GM10266 (cell line): ENCODE results near the gene PCGF1.

ENCODE experiments used
- DNase-seq: peaks from one replicate; pipeline ENCODE4 v3.0.0; 2012; ENCODE audit errors: extremely low spot score
- TF ChIP-seq, protein P1 (sequence below): IDR thresholded peaks from 2 replicates; pipeline ENCODE4 v1.5.1; 2012; ENCODE audit warnings: mild to moderate bottlenecking, low read depth; ENCODE audit not compliant: control insufficient read depth, insufficient read depth; ENCODE audit errors: missing control alignments

Gene PCGF1

DNA sequence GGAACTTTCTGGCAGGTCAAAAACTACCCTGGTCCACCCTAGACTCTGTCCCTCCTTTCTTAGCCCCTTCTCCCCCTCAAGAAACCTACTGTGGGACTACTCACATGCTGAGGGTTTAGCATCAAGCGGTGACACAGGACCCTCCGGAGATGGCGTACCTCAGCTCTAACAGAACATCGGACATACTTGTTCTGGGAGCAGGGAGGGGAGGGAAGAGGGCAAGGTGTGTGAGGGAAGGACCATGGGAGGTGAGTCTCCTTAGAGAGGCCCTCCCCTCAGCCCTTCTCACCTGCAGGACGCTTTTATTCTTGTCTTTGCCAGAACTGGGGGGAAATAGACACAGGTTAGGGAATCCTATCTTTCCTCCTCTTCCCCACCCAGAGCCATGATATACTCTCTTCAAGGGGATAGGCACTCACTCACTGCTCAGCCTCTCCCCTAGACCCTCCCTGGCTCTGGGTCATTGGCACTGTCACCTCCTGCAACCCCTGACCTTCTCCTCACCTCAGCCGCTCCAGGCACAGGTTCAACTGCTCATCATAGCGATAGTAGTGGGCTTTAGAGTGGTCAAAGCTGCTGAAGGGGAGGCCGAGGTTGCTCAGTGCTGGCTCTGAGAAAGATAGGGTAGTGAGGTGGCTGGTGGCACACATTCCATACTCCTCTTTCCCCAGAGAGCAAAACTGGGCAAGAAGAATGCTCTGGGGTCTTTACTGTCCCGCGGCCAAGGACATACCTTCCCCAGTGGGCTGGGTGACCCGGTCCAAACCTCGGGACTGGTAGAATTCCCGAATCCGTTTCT lies 1.8 kb downstream of the PCGF1 start:
- TF ChIP-seq, protein P1, sequence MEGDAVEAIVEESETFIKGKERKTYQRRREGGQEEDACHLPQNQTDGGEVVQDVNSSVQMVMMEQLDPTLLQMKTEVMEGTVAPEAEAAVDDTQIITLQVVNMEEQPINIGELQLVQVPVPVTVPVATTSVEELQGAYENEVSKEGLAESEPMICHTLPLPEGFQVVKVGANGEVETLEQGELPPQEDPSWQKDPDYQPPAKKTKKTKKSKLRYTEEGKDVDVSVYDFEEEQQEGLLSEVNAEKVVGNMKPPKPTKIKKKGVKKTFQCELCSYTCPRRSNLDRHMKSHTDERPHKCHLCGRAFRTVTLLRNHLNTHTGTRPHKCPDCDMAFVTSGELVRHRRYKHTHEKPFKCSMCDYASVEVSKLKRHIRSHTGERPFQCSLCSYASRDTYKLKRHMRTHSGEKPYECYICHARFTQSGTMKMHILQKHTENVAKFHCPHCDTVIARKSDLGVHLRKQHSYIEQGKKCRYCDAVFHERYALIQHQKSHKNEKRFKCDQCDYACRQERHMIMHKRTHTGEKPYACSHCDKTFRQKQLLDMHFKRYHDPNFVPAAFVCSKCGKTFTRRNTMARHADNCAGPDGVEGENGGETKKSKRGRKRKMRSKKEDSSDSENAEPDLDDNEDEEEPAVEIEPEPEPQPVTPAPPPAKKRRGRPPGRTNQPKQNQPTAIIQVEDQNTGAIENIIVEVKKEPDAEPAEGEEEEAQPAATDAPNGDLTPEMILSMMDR, result no peak

DNA sequence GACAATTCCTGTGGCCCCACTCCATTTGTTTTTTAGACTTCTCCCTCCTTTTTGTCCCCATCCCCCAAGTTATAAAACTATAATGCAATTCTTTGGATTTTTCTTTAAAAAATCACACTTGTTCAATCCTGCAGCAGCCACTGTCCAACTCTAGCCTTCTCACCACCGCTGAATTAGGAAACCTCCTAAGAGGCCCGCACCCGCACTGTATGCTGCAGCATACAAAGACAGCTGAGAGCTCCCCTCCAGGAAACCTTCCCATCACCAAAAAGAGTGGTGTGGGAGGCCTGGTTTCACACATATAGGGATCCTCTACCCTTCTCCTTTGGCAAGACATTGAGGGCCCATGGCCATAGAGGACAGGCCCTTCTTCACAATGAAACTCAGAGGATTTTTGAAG lies 2.9 kb downstream of the PCGF1 start:
- DNase-seq, result no peak

More for the DNA sequence above, 1.8 kb downstream of the PCGF1 start:
- DNase-seq, result no peak

DNA sequence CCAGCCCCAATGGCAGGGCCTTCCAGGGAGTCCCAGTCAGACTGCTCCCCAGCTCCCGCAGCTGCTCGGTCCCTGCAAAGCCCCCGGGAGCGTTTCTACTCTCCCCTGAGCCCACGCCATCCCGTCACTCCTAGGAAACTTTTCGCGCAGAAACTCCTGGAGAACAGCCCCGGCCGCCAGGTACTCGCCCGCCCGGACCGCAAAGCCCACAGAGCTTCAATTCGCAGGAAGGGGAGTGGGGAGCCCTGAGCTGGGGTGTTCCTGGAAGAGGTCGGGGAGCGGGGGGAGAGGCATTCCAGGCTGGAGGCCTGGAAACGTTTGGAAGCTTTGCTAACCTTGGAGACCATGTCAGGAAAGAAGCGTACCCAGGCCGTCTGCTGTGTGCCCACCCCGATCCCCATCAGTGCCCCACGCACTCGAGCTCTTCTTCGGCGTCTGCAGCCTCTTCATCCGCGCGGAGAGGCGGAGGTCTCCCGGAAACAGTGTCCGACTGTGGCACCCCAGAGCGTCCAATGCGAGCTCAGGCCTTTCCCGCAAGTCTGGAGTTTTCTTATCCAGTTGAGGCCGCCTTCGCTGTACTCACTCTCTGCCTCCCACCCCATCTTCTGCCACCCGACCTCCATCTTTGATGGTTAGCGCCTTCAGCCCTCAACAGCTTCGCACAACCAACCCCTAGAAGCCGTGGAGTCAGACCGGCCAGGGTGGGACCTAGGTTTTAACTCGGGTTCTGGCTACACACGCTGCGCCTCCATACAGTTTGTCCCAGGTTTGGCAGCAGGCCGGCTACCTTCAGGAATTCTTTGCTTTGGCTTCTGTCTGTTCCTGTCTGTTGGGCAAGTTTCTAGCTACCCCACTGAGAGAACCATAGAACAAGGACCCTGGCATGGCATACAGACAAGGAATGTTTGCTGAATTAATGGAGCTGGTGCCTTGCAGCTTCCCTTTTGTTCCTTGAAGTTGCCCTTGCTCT lies 3.7 kb downstream of the PCGF1 start:
- DNase-seq, result no peak
- TF ChIP-seq, protein P1, result no peak

More for the DNA sequence above, 2.9 kb downstream of the PCGF1 start:
- TF ChIP-seq, protein P1, result no peak

DNA sequence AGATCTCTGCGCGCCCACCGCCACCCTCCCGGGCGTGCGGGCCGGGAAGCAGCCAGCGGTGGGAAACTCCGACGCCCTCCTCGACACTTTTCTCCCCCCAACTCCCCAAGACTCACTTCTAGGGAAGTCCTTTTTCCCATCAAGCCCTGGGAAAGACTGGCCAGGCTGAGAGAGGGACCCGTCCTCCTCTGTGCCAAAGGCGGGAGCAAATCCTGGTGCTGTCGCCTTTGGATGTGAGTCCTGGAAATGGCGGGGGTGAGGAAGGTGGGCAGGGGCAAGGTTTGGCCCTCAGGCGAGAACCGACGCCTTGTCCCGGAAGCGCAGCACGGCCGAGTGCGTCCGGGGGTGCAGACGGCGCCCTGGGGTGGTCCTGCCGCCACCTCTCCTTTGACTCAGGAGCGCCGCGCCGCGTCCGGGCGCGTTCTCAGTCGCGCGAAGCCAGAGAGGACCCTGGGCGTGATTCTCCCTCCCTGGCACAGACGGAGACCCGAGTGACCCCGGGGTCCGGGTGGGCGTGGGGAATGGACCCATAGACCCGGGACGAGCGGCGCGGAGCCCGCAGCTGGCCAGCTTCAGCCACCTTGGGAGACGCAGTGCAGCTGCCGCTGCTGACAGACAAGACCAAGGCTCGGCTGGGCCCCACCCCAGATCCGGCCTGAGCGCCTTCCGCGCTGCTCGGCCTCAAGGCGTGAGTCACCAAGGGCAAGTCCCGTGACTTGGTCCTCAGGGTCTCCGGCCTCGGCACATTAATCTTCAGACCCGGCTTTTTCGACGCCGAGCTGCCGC lies 4.6 kb downstream of the PCGF1 start:
- peak; percentile 80 for DNase-seq
- TF ChIP-seq, protein P1, result peak; percentile 68

DNA sequence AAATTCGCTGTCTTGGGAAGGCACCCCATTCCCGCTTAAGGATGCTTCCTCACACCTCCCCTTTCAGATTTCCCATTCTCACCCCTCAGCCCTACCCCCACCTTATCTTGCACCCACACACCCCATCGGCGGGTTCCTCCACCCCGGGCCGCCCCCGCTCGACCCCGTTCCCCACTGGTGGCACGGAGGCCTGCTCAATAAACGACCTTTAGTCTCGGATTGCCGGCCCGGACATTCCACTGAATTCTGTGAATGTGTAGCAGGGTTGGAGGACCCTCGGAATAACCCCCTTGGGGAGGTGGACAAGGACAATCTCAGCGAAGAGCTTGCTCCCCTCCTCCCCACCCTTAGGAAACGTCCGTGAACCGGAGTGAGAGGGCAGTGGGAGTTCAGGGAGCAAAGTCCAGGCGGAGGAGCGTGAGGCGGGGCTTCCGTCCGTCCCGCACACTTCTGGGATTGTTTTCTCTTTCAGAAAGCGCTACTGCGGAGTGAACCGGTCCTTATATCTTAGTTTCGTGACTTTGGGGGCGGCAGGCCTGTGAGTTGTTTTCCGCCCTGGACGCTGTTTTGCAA lies 5.3 kb downstream of the PCGF1 start:
- TF ChIP-seq, protein P1, result no peak
- peak; percentile 32 for DNase-seq

DNA sequence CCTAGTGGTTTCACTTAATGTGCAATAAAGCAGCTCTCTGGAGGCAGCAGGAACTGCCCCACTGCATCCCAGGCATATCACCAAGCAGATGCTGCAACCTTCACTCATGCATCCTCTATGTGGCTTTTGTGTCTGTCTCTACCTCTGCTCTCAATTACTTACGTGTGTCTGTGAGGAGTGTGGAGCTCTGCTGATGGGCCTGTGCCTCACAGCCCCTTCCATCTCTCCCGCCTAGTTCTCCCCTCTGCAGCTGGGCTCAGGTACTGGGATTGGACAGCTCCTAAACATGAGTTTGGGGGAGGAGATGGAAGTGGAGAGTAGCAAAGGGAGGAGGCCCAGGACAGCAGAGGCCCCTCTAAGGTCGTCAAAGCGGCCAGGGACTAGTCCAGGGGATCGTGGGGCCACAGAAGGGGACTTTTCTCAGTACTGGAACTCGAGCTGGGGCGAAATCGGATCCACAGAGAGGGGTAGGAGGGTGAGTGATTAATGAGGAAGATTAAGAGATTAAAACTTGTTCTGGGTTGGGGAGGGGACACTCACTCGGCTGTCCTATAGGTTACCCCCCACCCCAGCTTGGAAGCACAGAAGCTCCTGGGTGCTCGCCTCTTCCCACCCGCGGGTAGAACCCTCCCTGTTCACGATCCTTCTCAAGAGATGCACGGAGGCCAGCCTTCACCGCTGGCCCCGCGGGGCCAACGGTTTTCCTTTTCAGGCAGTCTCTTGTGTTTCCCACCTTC lies 6.0 kb downstream of the PCGF1 start:
- DNase-seq, result no peak
- TF ChIP-seq, protein P1, result no peak
